Measurements from ENCODE around the gene GPC6. TPM values are rescaled to one million over a fixed set of nuclear protein-coding genes. Genes with fewer than 3 reads are reported as not detected.

GPC6 gene
- total RNA-seq, 1 donor from 2014 or later = 13.8 TPM

DNA sequence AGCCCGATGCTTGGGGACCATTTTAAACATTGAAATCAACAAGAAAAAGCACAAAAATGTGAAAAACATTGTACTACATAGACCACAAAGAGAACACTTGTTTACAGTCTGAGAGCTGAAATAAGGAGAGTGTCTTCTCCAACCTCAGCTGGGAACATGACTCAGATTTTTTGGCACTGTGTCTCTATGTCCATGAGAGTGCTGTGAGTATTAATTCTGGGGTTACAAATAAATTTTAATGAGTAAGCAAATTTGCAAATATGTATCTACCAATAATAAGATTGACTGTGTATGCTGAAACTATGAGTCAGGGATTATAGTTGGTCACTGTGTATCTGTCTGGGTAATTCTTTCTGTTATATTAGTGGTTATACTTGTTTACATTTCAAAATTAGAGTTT is 1078.9 kb downstream of the GPC6 start:
- TF ChIP-seq, protein P1, sequence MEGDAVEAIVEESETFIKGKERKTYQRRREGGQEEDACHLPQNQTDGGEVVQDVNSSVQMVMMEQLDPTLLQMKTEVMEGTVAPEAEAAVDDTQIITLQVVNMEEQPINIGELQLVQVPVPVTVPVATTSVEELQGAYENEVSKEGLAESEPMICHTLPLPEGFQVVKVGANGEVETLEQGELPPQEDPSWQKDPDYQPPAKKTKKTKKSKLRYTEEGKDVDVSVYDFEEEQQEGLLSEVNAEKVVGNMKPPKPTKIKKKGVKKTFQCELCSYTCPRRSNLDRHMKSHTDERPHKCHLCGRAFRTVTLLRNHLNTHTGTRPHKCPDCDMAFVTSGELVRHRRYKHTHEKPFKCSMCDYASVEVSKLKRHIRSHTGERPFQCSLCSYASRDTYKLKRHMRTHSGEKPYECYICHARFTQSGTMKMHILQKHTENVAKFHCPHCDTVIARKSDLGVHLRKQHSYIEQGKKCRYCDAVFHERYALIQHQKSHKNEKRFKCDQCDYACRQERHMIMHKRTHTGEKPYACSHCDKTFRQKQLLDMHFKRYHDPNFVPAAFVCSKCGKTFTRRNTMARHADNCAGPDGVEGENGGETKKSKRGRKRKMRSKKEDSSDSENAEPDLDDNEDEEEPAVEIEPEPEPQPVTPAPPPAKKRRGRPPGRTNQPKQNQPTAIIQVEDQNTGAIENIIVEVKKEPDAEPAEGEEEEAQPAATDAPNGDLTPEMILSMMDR (IDR thresholded peaks at IDR 0.05) = no peak
- no peak for TF ChIP-seq POLR2AphosphoS5 (IDR thresholded peaks at IDR 0.05; ENCODE audit: insufficient read depth in 1 of 2, low read depth in 1 of 2)
- no peak for TF ChIP-seq POLR2A (IDR thresholded peaks at IDR 0.05)
- no peaks in the 10 kb centered on the region for H3K9me3 ChIP-seq
- no peak for DNase-seq (ENCODE audit: extremely low spot score in 2 of 2)
- no peaks in the 10 kb centered on the region for H3K27me3 ChIP-seq
- H3K36me3 ChIP-seq = no peaks in the 10 kb centered on the region
- no peak overlapping the region for H3K27ac ChIP-seq
- no peaks in the 10 kb centered on the region for H3K4me1 ChIP-seq
- intact Hi-C loops (cut with DNase I) = no loop called here
- H3K4me3 ChIP-seq = no peak overlapping the region

DNA sequence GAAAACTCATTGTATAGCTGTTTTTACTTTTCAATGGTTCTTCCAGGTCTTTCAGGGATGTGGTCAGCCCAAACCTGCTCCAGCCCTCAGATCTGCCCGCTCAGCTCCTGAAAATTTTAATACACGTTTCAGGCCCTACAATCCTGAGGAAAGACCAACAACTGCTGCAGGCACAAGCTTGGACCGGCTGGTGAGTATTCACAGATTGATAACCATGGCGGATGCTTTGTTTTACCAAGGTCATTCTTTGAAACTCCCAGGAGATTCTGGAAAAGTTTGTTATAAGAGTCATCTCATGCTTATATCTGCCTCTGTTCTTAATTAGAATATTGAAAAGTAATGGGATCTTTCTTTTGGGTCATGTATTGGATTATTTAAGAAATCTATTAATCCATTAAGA is 1079.3 kb downstream of the GPC6 start:
- TF ChIP-seq POLR2AphosphoS5 (IDR thresholded peaks at IDR 0.05; ENCODE audit: insufficient read depth in 1 of 2, low read depth in 1 of 2) (no peak), POLR2A (IDR thresholded peaks at IDR 0.05) (no peak)
- TF ChIP-seq, protein P1 (IDR thresholded peaks at IDR 0.05) = no peak
- H3K4me1 ChIP-seq = no peaks in the 10 kb centered on the region
- no peak for DNase-seq (ENCODE audit: extremely low spot score in 2 of 2)
- H3K27me3 ChIP-seq = no peaks in the 10 kb centered on the region
- no peak overlapping the region for H3K27ac ChIP-seq
- H3K4me3 ChIP-seq = no peak overlapping the region
- intact Hi-C loops (cut with DNase I) = no loop called here
- no peaks in the 10 kb centered on the region for H3K36me3 ChIP-seq
- no peaks in the 10 kb centered on the region for H3K9me3 ChIP-seq

DNA sequence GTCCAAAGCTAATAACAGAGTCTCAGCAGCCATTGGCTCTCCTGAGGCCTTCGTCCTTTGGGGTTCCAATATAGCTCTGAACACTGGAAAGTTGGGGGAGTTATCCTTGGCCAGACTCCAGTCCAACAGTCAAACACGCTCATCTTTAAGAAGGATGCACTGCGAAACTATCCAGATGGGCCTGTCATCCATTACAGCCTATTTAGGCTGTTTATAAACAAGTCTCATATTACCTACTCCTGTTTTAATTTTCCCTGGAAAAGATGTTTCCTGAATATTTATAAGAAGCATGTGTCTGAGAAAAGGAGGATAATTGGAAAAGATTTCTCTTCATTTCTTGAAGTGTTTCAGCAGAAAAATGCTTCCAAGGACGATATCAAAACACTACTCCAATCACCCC is 1082.2 kb downstream of the GPC6 start:
- no peak overlapping the region for H3K27ac ChIP-seq
- H3K4me1 ChIP-seq = no peaks in the 10 kb centered on the region
- TF ChIP-seq, protein P1 (IDR thresholded peaks at IDR 0.05) = no peak
- TF ChIP-seq POLR2AphosphoS5 (IDR thresholded peaks at IDR 0.05; ENCODE audit: insufficient read depth in 1 of 2, low read depth in 1 of 2) = no peak
- TF ChIP-seq POLR2A (IDR thresholded peaks at IDR 0.05) = no peak
- H3K36me3 ChIP-seq = no peaks in the 10 kb centered on the region
- intact Hi-C loops (cut with DNase I) = no loop called here
- no peak for DNase-seq (ENCODE audit: extremely low spot score in 2 of 2)
- H3K27me3 ChIP-seq = no peaks in the 10 kb centered on the region
- H3K9me3 ChIP-seq = no peaks in the 10 kb centered on the region
- H3K4me3 ChIP-seq = no peak overlapping the region

DNA sequence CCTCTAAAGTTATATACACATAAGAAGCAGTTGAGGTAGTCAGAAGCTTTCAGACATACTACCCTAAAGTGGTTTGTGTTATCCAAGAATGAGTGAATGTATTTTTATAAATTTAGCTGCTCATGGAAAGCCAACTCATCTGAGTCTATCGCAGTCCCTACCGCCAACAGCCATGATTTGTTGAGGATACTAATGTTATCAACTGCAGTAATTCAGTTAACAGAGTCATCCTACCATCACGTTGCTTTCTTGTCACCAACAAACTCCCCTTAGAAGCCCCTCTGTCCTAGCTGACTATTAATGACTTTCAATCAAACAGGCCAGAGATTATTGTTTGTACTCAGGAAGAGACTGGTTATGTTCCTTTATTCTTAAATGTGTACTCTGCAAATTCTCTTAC is 1083.0 kb downstream of the GPC6 start:
- DNase-seq (ENCODE audit: extremely low spot score in 2 of 2) = no peak
- Histone ChIP-seq H3K4me3 (no peak overlapping the region), H3K27me3 (no peaks in the 10 kb centered on the region), H3K36me3 (no peaks in the 10 kb centered on the region), H3K9me3 (no peaks in the 10 kb centered on the region), H3K27ac (no peak overlapping the region), H3K4me1 (no peaks in the 10 kb centered on the region)
- TF ChIP-seq POLR2AphosphoS5 (IDR thresholded peaks at IDR 0.05; ENCODE audit: insufficient read depth in 1 of 2, low read depth in 1 of 2) (no peak), POLR2A (IDR thresholded peaks at IDR 0.05) (no peak)
- TF ChIP-seq, protein P1 (IDR thresholded peaks at IDR 0.05) = no peak
- intact Hi-C loops (cut with DNase I) = no loop called here

DNA sequence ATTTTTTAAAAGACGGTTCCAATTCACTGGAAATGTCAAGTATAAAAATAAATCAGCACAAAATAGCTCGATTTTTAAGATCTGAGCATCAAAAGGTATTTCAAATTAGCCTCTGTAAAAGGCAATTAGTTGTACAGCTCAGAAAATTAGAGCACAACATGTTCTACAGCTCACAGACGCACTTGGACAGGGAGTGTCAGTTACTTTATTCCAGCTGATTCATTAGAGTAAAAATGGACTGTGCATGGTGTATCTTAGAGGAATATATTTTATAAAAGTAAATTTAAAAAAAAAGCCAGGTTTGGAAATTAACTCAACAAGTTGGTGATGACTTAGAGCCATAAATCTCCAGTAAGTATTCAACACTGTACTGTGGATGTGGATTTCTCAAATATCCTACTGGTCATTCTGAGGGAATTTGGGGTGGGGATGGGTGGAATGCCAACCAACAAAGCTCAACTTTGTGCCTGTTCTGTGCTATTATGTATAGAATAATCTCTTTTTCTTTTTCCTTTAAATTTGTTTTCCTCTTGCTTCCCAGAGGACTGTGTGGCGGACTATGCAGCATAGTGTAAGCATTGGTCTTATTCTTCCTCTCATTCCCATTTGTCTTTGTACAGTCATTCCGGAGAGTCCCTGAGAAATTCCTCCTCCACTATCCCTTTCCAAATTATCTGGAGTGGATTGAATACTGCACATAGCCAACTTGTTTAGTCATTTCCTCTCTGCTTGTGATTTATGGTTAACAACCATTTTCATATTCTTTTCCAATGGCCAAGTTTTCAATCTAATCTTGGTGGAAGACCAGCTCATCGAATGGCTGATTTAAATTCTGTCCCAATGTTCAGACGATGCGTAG is 1083.6 kb downstream of the GPC6 start:
- TF ChIP-seq POLR2A (IDR thresholded peaks at IDR 0.05) (no peak), POLR2AphosphoS5 (IDR thresholded peaks at IDR 0.05; ENCODE audit: insufficient read depth in 1 of 2, low read depth in 1 of 2) (peak in 1 of 2 donors; percentile 11)
- TF ChIP-seq, protein P1 (IDR thresholded peaks at IDR 0.05) = no peak
- no peaks in the 10 kb centered on the region for H3K27me3 ChIP-seq
- no peak overlapping the region for H3K27ac ChIP-seq
- intact Hi-C loops (cut with DNase I) = no loop called here
- no peak overlapping the region for H3K4me3 ChIP-seq
- H3K4me1 ChIP-seq = no peaks in the 10 kb centered on the region
- no peak for DNase-seq (ENCODE audit: extremely low spot score in 2 of 2)
- no peaks in the 10 kb centered on the region for H3K36me3 ChIP-seq
- no peaks in the 10 kb centered on the region for H3K9me3 ChIP-seq

Measured in vagina (tissue), 2 donors.